Putamen (tissue), 1 donor: Measurements from ENCODE around the gene SLC22A12.

Source experiments
- DNase-seq: peaks from one replicate; pipeline ENCODE4 v3.0.0-alpha.2; 2016; ENCODE audit warnings: low spot score

The SLC22A12 gene

GRCh38 chr11:64647019-64647779, 56.2 kb downstream of the SLC22A12 start:
- DNase-seq, result no peak

- DNase-seq, result no peak
These were observed 57.5 kb downstream of the SLC22A12 start for GRCh38 chr11:64648551-64648950.

GRCh38 chr11:64649291-64649697, 58.3 kb downstream of the SLC22A12 start:
- DNase-seq, result no peak

GRCh38 chr11:64650923-64651523, 60.0 kb downstream of the SLC22A12 start:
- no peak for DNase-seq
